ENCODE measurements around the gene UGT1A4.

The UGT1A4 gene

GRCh38 chr2:233820774-233821105 is 102.2 kb downstream of the UGT1A4 start:
- H3K36me3 ChIP-seq (replicated peaks): no peaks in the 10 kb centered on the region
- H3K27me3 ChIP-seq (ENCODE audit: low read depth): no peaks in the 10 kb centered on the region
- H3K4me3 ChIP-seq: no peak overlapping the region
- H3K9me3 ChIP-seq: no peaks in the 10 kb centered on the region
- in situ Hi-C loops (cut with MboI; ENCODE audit: low sequenced_read_pairs): no loop called here
- peaks cover 2% of the 10 kb centered on the region; the same call in 1 of the 2 replicates for H3K4me1 ChIP-seq
- DNase-seq (ENCODE audit: low spot score in 2 of 2): peak in 1 of 2 experiments; percentile 5

GRCh38 chr2:233821196-233821595 is 102.7 kb downstream of the UGT1A4 start:
- no peak overlapping the region for H3K4me3 ChIP-seq
- peak in 1 of 2 experiments; percentile 3 for DNase-seq (ENCODE audit: low spot score in 2 of 2)

GRCh38 chr2:233821709-233822100 is 103.2 kb downstream of the UGT1A4 start:
- Histone ChIP-seq H3K9me3 (no peaks in the 10 kb centered on the region), H3K4me3 (no peak overlapping the region), H3K27me3 (ENCODE audit: low read depth) (no peaks in the 10 kb centered on the region), H3K4me1 (peaks cover 2% of the 10 kb centered on the region; the same call in 1 of the 2 replicates), H3K36me3 (replicated peaks) (no peaks in the 10 kb centered on the region)
- DNase-seq (ENCODE audit: low spot score in 2 of 2): peak in 1 of 2 experiments; percentile 3
- in situ Hi-C loops (cut with MboI; ENCODE audit: low sequenced_read_pairs): no loop called here

More at GRCh38 chr2:233821196-233821595, 102.7 kb downstream of the UGT1A4 start:
- Histone ChIP-seq H3K4me1 (peaks cover 2% of the 10 kb centered on the region; the same call in 1 of the 2 replicates), H3K9me3 (no peaks in the 10 kb centered on the region), H3K36me3 (replicated peaks) (no peaks in the 10 kb centered on the region), H3K27me3 (ENCODE audit: low read depth) (no peaks in the 10 kb centered on the region)
- in situ Hi-C loops (cut with MboI; ENCODE audit: low sequenced_read_pairs): no loop called here

- H3K9me3 ChIP-seq: no peaks in the 10 kb centered on the region
- H3K27me3 ChIP-seq (ENCODE audit: low read depth): no peaks in the 10 kb centered on the region
- H3K4me3 ChIP-seq: no peak overlapping the region
- H3K36me3 ChIP-seq (replicated peaks): no peaks in the 10 kb centered on the region
- DNase-seq (ENCODE audit: low spot score in 2 of 2): peak in 1 of 2 experiments; percentile 5
- H3K4me1 ChIP-seq: peaks cover 2% of the 10 kb centered on the region; the same call in 1 of the 2 replicates
- in situ Hi-C loops (cut with MboI; ENCODE audit: low sequenced_read_pairs): no loop called here
Measured at GRCh38 chr2:233822101-233822771, 103.7 kb downstream of the UGT1A4 start.
